HK-2 (cell line): ENCODE results near the gene CCDC191.

ENCODE experiments used
- DNase-seq: peaks from one replicate; pipeline ENCODE4 v3.0.0-alpha.2; 2018; ENCODE audit not compliant: unreplicated experiment

The CCDC191 gene

DNA sequence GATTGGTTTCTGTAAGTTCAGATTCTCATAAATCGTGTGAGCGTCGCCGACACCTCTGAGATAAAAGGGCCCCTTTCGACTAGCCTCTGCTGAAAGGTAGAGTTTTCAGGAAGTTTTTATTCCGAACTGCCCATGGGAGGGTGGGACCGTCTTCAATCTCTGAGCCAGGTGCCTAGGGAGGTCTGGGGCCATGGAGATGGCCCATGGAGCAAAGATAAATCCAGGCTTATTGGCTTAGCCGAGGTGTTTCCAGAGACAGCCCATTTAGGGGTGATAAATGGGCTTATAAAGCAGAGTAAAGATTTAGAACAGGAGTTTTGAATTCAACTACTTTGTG is 653 bp upstream of the CCDC191 start:
- DNase-seq: no peak

DNA sequence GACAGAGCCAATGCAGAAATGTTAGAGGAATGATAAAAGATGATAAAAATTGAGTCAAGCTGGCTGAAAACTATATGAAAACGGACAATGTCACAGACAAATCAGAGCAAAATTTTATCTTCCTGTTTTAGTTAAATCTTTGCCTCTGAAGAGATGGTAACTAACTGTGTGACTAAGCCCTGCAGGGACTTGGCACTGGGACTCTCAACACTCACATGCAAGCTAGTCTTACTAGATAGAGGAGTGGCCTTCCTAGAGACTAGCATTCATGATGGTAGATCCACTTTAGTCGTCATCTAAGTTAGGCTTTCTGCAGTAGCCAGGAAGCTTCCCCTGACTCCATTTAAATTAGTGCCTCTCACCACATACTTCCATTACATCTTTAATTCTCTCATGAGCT is 4.1 kb downstream of the CCDC191 start:
- no peak for DNase-seq

- DNase-seq: no peak
These were observed 13.1 kb downstream of the CCDC191 start for GRCh38 chr3:114043205-114043604.

- DNase-seq: no peak
These were observed 20.4 kb downstream of the CCDC191 start for GRCh38 chr3:114035896-114036295.

GRCh38 chr3:114034787-114035545 is 21.4 kb downstream of the CCDC191 start:
- no peak for DNase-seq

DNA sequence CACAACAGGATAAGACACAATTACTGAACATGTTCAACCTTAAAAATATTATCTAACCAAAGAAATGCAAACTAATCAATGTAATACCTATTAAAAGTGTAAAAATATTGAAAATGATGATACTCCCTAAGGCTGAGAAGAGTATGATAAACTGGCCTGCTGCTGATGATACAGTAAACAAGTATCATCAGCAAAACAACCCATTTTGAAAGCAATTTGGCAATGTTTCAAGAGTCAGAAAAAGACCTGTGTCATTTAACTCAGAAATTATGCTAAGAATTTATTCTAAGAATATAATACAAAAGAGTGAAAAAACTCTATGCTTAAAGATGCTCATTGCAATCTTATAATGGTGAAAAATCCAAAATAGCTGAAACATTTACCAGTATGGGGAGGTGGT is 22.1 kb downstream of the CCDC191 start:
- no peak for DNase-seq

DNA sequence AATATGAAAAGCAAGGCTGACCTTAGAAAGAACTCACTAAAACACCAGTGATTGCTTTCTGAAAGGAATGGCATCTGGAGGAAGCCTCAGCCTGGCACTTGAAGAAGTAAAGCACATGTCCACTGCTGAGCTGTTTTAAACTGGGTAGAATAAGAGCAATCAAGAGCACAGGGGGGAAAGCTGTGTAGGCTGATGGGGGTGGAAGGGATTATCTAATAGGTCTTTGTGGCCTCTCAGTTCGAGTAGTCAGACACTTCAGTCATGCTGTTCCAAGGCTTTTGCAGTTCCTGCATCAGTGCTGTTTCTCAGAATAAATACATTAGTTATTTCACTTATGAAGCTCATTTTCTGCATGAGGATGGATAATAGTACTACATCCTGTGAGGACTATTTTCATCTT is 22.6 kb downstream of the CCDC191 start:
- DNase-seq: no peak

- DNase-seq: no peak
These were observed 30.0 kb downstream of the CCDC191 start for GRCh38 chr3:114026331-114026730.

GRCh38 chr3:114025451-114025850 is 30.9 kb downstream of the CCDC191 start:
- no peak for DNase-seq

DNA sequence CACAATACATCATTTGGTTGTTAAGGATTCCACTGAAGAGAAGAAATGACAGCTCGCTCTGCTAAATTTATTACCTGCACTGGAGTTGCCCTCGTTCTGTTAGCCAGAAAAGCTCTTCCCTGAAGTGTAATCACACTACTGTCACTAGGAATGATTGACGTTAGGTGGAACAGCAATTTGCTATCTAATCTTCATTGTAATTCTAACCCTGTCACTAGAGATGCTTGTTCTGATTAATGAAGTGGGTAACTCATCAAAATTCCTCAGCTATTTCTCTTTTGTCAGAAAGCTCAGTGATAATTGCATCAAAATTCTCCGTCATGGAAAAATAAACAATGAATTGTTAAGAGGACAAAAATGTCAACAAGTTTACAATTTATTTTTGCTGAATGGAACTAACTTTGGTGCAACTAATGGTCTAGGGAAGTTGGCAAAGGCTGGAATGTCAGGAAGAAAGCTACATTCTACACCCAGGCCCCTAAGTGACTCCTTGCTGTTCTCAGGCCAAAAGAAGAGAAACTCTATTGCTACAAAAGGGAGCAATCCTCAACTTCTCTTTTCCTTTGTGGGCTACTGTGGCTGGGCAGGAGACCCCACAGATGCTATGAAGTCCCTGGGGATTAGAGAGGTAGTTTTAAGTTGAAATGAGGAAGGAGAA is 34.1 kb downstream of the CCDC191 start:
- no peak for DNase-seq

- DNase-seq: no peak
These were observed 35.4 kb downstream of the CCDC191 start for GRCh38 chr3:114020907-114021306.

DNA sequence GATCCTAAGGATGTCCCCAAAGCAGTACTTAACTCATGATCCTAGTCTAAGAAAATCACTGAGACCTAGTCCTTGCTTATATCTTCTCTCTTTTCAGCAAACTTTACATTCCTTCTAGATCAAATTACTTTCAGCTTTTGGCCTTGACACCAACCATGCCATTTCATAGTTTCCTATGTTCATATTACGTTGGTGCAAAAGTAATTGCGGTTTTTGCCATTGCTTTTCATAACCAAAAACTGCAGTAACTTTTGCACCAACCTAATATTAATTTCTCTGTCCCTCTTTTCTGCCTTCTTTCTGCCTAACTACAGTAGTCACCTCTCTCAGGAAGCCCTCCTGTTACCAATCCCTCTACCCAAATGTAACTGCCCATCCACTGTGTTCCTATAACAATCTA is 36.8 kb downstream of the CCDC191 start:
- no peak for DNase-seq

GRCh38 chr3:114014211-114014610 is 42.1 kb downstream of the CCDC191 start:
- DNase-seq: no peak

DNA sequence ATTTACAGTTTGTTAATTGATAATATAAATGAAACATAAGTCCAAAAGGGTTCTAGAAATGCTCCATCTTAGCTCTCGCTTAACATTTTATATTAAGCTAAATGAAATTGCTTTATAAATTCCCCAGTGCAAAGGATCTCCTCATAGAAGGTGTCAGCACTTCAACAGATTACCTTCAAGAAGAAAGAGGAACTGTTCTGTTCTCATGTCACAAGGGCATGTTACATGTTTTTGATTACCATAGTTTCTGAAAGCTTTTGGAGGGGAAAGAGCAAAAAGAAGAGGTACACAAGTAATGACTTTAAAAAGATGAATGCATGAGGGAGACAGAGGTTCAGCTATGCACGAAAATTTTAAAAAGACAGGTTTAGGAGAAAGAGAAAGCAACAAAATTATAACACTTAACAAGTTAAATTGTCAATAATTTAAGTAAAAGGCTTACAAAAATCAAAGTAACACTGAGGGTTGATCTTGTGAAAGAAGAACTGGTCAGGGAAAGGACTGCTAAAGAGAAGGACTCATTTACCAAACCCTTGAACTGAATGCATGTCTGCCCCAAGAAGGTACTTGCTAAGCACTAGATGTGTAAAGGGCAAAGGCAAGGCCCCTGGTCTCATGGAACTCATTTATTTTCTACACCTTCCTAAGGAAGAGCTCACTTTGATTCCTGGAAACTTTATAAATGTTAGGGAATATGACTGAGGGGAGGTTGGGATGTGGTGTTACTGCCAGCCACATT is 45.1 kb downstream of the CCDC191 start:
- no peak for DNase-seq

GRCh38 chr3:114005481-114005880 is 50.8 kb downstream of the CCDC191 start:
- DNase-seq: no peak

DNA sequence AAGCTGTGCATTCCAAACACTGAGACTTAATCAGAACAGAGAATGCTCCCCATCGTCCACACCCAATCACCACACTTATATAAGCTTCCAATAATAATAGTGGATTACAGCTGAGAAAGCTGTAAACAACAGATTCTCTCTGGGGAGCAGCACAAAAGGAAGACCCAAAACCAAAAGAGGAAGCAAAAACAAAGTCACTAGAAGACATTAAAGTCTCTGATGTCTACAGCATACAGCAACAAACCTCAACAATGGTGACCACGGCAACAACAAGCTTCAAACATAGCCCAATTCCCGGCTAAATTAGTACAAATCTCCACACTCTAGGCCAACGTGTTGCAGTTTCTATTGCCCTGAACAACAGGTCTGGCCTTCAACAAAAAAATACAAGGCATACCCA is 70.8 kb downstream of the CCDC191 start:
- DNase-seq: no peak

DNA sequence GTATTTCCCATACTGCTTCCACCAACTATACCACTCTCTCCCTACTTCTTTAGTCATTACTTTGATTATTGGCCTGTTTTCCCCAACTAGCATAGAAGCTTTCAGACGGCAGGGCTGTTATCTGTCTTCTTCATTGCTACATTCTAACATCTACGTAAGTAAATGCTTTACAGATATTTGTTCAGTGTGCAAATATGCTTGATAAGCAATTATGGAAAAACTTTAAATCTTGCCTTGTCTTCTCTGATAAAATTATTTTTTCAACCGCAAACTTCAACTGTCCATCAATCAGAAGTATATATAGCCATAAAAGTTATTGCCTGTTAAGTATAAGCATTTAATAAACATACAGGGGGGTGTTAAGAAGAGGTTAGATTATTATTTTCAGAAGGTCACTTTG is 72.8 kb downstream of the CCDC191 start:
- DNase-seq: no peak

DNA sequence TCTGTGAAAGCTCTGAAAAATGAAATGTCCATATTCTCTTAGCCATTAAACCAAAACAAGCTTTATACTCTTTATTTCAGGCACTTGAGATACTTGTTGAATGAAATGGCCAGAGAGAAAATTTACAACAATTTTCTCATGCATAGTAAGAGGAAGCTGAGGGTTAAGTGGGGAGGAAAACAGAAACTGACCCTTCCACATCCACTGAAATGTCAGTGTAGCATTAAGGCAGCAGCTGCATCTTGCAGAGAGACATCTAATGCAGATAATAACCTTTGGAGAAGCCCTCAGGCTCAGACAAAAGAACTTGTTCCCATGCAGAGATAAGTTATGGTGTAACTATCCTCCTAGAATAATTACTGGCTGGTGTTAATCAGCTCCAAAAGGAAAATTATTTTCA is 74.5 kb downstream of the CCDC191 start:
- no peak for DNase-seq

GRCh38 chr3:113979916-113980315 is 76.4 kb downstream of the CCDC191 start:
- no peak for DNase-seq

GRCh38 chr3:113977822-113978221 is 78.5 kb downstream of the CCDC191 start:
- DNase-seq: no peak

DNA sequence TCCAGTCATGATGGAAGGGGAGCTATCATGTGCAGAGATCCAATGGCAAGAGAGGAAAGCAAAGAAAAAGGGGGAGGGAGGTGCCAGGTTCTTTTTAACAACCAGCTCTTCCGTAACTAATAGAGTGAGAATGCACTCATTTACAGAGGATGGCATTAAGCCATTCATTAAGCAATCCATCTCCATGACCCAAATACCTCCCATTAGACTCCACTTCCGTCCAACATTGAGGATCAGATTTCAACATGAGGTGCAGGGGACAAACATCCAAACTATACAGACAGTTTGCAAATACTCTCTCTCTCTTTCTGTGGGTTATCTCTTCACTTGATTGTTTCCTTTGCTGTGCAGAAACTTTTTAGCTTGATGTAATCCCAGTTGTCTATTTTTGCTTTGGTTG is 87.3 kb downstream of the CCDC191 start:
- DNase-seq: no peak

- DNase-seq: no peak
These were observed 90.2 kb downstream of the CCDC191 start for GRCh38 chr3:113966172-113966571.

DNA sequence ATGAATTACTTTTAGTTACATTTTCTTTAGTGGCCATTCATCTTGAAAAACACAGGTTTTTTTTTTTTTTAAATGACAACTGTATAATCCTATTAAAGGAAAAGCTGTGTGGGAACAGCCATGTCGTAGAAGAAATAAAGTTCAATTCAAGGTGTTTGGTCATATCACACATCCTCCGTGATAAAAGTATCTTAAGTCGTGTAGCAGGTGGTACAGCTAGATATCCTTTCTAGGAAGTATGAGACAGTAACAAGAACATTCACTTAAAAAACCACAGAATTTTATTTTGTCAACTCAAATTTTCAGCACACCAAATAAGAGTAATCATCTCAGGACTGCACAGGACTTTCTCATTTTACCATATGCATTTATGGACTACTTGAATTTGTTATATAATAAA is 92.4 kb downstream of the CCDC191 start:
- DNase-seq: no peak
